ENCODE data around the gene TMEM53.

DNA sequence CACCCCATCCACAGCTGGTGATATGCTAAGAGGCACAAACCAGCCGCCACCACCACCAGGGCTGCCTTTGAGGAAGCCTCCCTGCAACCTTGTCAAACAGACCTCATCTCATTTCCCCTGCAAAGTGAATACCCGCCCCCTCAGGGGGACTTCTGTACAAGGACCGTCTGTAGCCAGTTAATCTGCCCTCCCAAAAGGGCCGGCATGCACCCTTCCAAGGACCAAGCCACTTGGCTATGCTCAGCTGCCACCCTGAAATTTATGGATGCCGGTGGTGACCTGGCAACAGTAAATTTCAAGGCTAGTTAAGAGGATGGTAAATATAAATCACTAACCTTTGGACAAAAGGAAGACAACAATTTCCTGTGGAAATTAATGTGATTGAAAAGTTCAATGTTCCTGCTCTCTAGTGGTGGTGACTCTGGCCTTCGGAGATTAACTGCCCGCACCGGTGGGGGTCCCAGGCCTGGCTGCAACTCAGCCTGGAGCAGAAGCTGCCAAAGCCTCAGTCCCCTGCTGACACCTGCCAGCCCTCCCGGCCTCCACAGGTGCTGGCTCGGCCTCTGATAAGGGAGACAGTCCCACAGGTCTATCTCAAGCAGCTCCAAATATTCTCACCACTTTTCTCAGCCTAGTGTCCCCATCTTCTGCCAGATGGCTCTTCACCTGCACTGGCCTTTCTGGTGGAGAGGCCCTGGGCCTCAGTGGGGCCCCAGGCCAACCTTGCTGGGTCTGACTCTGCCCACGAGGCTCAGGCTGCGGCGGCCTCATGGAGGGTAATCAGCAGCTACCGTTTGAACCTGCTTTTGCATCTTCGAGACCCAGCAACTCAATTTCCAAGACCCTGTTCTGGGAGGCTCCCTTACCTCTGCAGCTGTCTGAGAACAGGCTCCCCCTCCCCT lies 12.2 kb downstream of the TMEM53 start:
- TF ChIP-seq, protein P1, sequence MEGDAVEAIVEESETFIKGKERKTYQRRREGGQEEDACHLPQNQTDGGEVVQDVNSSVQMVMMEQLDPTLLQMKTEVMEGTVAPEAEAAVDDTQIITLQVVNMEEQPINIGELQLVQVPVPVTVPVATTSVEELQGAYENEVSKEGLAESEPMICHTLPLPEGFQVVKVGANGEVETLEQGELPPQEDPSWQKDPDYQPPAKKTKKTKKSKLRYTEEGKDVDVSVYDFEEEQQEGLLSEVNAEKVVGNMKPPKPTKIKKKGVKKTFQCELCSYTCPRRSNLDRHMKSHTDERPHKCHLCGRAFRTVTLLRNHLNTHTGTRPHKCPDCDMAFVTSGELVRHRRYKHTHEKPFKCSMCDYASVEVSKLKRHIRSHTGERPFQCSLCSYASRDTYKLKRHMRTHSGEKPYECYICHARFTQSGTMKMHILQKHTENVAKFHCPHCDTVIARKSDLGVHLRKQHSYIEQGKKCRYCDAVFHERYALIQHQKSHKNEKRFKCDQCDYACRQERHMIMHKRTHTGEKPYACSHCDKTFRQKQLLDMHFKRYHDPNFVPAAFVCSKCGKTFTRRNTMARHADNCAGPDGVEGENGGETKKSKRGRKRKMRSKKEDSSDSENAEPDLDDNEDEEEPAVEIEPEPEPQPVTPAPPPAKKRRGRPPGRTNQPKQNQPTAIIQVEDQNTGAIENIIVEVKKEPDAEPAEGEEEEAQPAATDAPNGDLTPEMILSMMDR (IDR thresholded peaks at IDR 0.05) = no peak
- no peak for TF ChIP-seq POLR2A (IDR thresholded peaks at IDR 0.05)
